ENCODE results near the gene MEIOC.

Gene MEIOC

GRCh38 chr17:44708401-44709263 is 52.4 kb downstream of the MEIOC start, which contains the start of gene DBF4B:
DBF4B (plus strand) TSS chr17:44708665; CDS start chr17:44708821, 156 bp downstream.
- DNase-seq (ENCODE audit: low read depth, low spot score) = peak; percentile 81

GRCh38 chr17:44719444-44719843 is 63.2 kb downstream of the MEIOC start:
- DNase-seq (ENCODE audit: low read depth, low spot score) = no peak

- DNase-seq (ENCODE audit: low read depth, low spot score) = no peak
Observed at GRCh38 chr17:44722254-44722653, 66.0 kb downstream of the MEIOC start.

Measured in brain pericyte (primary cell).